HG02970 (cell line): ENCODE results near the gene DCDC1.

Experiments used
- ATAC-seq: cut with Tn5 transposase; IDR thresholded peaks from one replicate; pipeline ENCODE4 v1.9.1; 2021; ENCODE audit warnings: mild to moderate bottlenecking, moderate library complexity, moderate number of reproducible peaks; ENCODE audit not compliant: unreplicated experiment, low FRiP score

DCDC1 gene

GRCh38 chr11:31117038-31117437, 252.5 kb downstream of the DCDC1 start:
- ATAC-seq: no peak

GRCh38 chr11:31114442-31114841, 255.1 kb downstream of the DCDC1 start:
- ATAC-seq: no peak

GRCh38 chr11:31110830-31111229, 258.7 kb downstream of the DCDC1 start:
- no peak for ATAC-seq

- ATAC-seq: no peak
Measured at GRCh38 chr11:31109446-31109845, 260.1 kb downstream of the DCDC1 start.

- no peak for ATAC-seq
Measured at GRCh38 chr11:31107649-31108048, 261.9 kb downstream of the DCDC1 start.

- peak; percentile 85 for ATAC-seq
Measured at GRCh38 chr11:31106968-31107576, 262.5 kb downstream of the DCDC1 start.

- no peak for ATAC-seq
Measured at GRCh38 chr11:31106326-31106725, 263.2 kb downstream of the DCDC1 start.

- ATAC-seq: no peak
Measured at GRCh38 chr11:31102875-31103274, 266.7 kb downstream of the DCDC1 start.

- no peak for ATAC-seq
Measured at GRCh38 chr11:31102316-31102715, 267.2 kb downstream of the DCDC1 start.

GRCh38 chr11:31096191-31096805, 273.2 kb downstream of the DCDC1 start:
- ATAC-seq: no peak

GRCh38 chr11:31092638-31093037, 276.9 kb downstream of the DCDC1 start:
- ATAC-seq: no peak

- ATAC-seq: no peak
Measured at GRCh38 chr11:31089117-31089516, 280.4 kb downstream of the DCDC1 start.

GRCh38 chr11:31069447-31070205, 299.9 kb downstream of the DCDC1 start:
- no peak for ATAC-seq

GRCh38 chr11:31060880-31061279, 308.7 kb downstream of the DCDC1 start:
- ATAC-seq: no peak

- no peak for ATAC-seq
Measured at GRCh38 chr11:31059529-31059928, 310.0 kb downstream of the DCDC1 start.

- ATAC-seq: no peak
Measured at GRCh38 chr11:31050061-31050765, 319.3 kb downstream of the DCDC1 start.

- ATAC-seq: no peak
Measured at GRCh38 chr11:31045335-31045734, 324.2 kb downstream of the DCDC1 start.

- ATAC-seq: no peak
Measured at GRCh38 chr11:31030138-31030792, 339.3 kb downstream of the DCDC1 start.

- ATAC-seq: no peak
Measured at GRCh38 chr11:31026315-31026714, 343.2 kb downstream of the DCDC1 start.

- no peak for ATAC-seq
Measured at GRCh38 chr11:31022080-31022479, 347.5 kb downstream of the DCDC1 start.

- no peak for ATAC-seq
Measured at GRCh38 chr11:31019786-31020185, 349.8 kb downstream of the DCDC1 start.
